Suprapubic skin (tissue), 3 donors: Measurements from ENCODE around the gene CBLB.

ENCODE experiments used
- CTCF ChIP-seq, 2 donors: fragments of 200-600 bp in 1 of 2; fragments of 450-650 bp in 1 of 2; sonication (generic) in 1 of 2; IDR thresholded peaks; one replicate each; pipeline ENCODE4 v1.5.1; 2016 to 2019; ENCODE audit warnings: antibody characterized with exemption in 2 of 2, mild to moderate bottlenecking in 1 of 2, moderate library complexity in 1 of 2
- EP300 ChIP-seq: sonication (generic); formaldehyde crosslinking; IDR thresholded peaks from one replicate; pipeline ENCODE4 v1.6.1; 2017; ENCODE audit warnings: antibody characterized with exemption

- TF ChIP-seq CTCF (IDR thresholded peaks at IDR 0.05) (no peak), EP300 (no peak)
Measured at GRCh38 chr3:105876780-105877327, 8.0 kb upstream of the CBLB start.
